ENCODE results near the gene RPL39L. TPM values are rescaled to one million over a fixed set of nuclear protein-coding genes. Genes with fewer than 3 reads are reported as not detected.

RPL39L gene
- total RNA-seq, 6 donors from 2014 or later = 1.6 to 8.2 (median 4.8) TPM

GRCh38 chr3:187185759-187186158, 46.5 kb upstream of the RPL39L start:
- WGBS, 2 donors = 86 to 88% methylated on average over 4 of the region's 4 CpGs
- TF ChIP-seq POLR2AphosphoS5 (IDR thresholded peaks at IDR 0.05) (no peak), CTCF (IDR thresholded peaks at IDR 0.05) (no peak), POLR2A (IDR thresholded peaks at IDR 0.05) (no peak), EP300 (IDR thresholded peaks at IDR 0.05) (no peak)
- Histone ChIP-seq H3K4me3 (no peak overlapping the region), H3K36me3 (no peaks in the 10 kb centered on the region), H3K27me3 (no peaks in the 10 kb centered on the region), H3K4me1 (peaks cover 0 to 6% (median 5%) of the 10 kb centered on the region in 4 donors), H3K27ac (no peak overlapping the region), H3K9me3 (no peaks in the 10 kb centered on the region)
- DNase-seq (no peak), ATAC-seq (ENCODE audit: low FRiP score in 2 of 2) (no peak)

- Histone ChIP-seq H3K4me1 (peaks cover 0 to 6% (median 5%) of the 10 kb centered on the region in 4 donors), H3K27ac (no peak overlapping the region), H3K36me3 (no peaks in the 10 kb centered on the region), H3K27me3 (no peaks in the 10 kb centered on the region), H3K9me3 (no peaks in the 10 kb centered on the region), H3K4me3 (no peak overlapping the region)
- TF ChIP-seq CTCF (IDR thresholded peaks at IDR 0.05) (no peak), POLR2AphosphoS5 (IDR thresholded peaks at IDR 0.05) (no peak), EP300 (IDR thresholded peaks at IDR 0.05) (no peak), POLR2A (IDR thresholded peaks at IDR 0.05) (no peak)
- no peak for DNase-seq
- no peak for ATAC-seq (ENCODE audit: low FRiP score in 2 of 2)
- WGBS, 2 donors = 80 to 86% methylated on average over 6 of the region's 6 CpGs
These were observed 44.6 kb upstream of the RPL39L start for GRCh38 chr3:187183903-187184302.

GRCh38 chr3:187183210-187183862, 44.0 kb upstream of the RPL39L start:
- 71 to 76% methylated on average over 7 of the region's 7 CpGs for WGBS, 2 donors
- ATAC-seq (ENCODE audit: low FRiP score in 2 of 2) = peak in 1 of 2 donors; percentile 23
- TF ChIP-seq POLR2AphosphoS5 (IDR thresholded peaks at IDR 0.05) = no peak
- no peak for TF ChIP-seq POLR2A (IDR thresholded peaks at IDR 0.05)
- no peak for TF ChIP-seq EP300 (IDR thresholded peaks at IDR 0.05)
- TF ChIP-seq CTCF (IDR thresholded peaks at IDR 0.05) = no peak

GRCh38 chr3:187181454-187182170, 42.3 kb upstream of the RPL39L start:
- no peak for DNase-seq
- no peaks in the 10 kb centered on the region for H3K9me3 ChIP-seq
- WGBS, 2 donors = 90 to 93% methylated on average over 7 of the region's 7 CpGs
- ATAC-seq (ENCODE audit: low FRiP score in 2 of 2) = no peak
- no peak overlapping the region for H3K4me3 ChIP-seq
- H3K36me3 ChIP-seq = no peaks in the 10 kb centered on the region
- no peak overlapping the region for H3K27ac ChIP-seq
- TF ChIP-seq POLR2AphosphoS5 (IDR thresholded peaks at IDR 0.05) = no peak
- TF ChIP-seq EP300 (IDR thresholded peaks at IDR 0.05) = no peak
- TF ChIP-seq POLR2A (IDR thresholded peaks at IDR 0.05) = no peak
- TF ChIP-seq CTCF (IDR thresholded peaks at IDR 0.05) = no peak
- H3K27me3 ChIP-seq = no peaks in the 10 kb centered on the region
- H3K4me1 ChIP-seq = no peaks in the 10 kb centered on the region

More at GRCh38 chr3:187183210-187183862, 44.0 kb upstream of the RPL39L start:
- H3K9me3 ChIP-seq = no peaks in the 10 kb centered on the region
- H3K27ac ChIP-seq = no peak overlapping the region
- H3K36me3 ChIP-seq = no peaks in the 10 kb centered on the region
- DNase-seq = no peak
- H3K27me3 ChIP-seq = no peaks in the 10 kb centered on the region
- H3K4me1 ChIP-seq = peaks cover 0 to 6% (median 5%) of the 10 kb centered on the region in 4 donors
- H3K4me3 ChIP-seq = no peak overlapping the region

Data from upper lobe of left lung (tissue), 6 donors.